Stimulated activated CD4-positive, alpha-beta T cell treated with anti-CD3 and anti-CD28 coated beads, Interleukin-4, amount 100 ng/mL, for 48 hours (primary cell): ENCODE data around the gene SUFU.

ENCODE experiments used
- DNase-seq, 2 donors: peaks; one replicate each; pipeline ENCODE4 v3.0.0-alpha.2; 2020; ENCODE audit warnings: low read depth in 2 of 2

Gene SUFU

DNA sequence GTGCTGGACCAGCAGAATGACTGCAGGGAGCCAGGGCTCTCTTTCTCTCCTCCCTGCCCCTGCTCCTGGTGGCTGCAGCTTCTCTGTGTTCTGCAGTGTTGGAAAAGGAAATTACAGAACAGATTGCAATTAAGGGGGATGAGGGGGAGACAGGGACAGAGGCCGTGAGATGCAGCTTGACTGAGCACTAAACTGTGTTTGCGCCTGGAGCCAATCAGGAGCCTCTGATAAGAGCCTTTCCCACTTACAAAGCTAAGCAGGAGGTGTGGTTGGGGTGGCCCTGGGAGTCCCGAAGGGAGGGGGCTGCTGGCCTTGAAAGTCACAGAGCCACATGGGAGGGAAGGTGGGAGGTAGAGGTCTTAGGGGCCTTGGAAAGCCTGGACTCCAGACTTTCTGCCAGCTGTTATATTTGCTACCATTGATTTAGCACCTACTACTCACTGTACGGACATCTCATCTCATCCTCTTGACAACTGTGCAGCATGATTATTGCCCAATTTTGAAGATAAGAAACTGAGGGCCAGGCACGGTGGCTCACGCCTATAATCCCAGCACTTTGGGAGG lies 167.2 kb downstream of the SUFU start:
- no peak for DNase-seq

DNA sequence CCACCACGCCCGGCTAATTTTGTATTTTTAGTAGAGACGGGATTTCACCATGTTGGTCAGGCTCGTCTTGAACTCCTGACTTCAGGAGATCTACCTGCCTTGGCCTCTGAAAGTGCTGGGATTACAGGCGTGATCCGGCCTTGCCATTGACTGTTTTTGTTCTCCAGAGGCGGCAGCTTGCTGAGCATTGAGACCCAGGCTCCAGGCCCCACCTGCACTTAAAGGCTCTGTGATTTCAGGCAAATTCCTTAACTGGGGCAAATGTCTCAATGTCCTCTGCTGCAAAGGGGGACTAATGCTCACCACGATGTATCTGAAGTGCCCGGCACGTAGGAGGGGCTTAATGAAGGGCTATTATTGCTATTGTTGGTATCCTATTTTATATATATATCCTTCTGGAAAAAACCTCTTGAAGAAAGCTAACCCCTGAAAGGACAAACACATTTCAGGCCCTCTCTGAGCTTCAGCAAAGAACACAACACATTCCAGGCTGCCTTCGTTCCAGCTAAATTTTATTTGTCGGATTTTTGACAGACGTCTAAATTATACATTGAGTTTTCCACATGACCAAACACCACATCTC lies 169.6 kb downstream of the SUFU start:
- no peak for DNase-seq

DNA sequence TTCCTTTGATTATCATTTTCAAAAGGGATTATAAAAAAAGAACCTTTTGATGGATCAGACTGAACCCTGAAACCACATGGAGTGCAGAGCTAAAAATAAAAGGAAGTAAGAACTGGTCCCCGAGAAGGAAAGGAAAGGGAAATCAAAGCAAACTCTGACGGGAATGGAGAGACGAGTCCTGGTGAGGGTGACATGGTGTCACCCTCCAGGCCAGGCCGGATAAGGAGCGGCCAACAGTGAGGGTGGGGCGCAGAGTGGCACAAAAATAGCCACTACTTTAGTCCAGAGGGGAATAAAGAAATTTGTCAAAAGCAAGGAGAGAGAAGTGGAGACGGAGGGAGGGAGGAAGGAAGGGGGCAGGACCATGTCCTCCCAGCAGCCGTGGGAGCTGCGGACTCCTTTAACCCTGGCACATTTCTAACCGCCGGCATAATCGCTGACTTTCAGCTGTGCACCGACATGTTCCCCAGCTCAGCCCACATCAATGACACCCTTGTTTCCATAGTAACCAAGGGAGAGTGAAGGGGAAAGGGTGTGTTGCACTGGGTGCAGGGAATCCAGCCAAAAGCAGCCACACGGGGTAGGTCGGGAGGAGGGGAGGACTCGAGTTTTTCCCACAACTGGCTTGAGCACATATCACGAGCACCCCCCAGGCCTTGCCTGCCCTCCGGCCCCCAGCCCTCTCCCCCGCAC lies 170.2 kb downstream of the SUFU start:
- DNase-seq, result peak; percentile 38 to 57

DNA sequence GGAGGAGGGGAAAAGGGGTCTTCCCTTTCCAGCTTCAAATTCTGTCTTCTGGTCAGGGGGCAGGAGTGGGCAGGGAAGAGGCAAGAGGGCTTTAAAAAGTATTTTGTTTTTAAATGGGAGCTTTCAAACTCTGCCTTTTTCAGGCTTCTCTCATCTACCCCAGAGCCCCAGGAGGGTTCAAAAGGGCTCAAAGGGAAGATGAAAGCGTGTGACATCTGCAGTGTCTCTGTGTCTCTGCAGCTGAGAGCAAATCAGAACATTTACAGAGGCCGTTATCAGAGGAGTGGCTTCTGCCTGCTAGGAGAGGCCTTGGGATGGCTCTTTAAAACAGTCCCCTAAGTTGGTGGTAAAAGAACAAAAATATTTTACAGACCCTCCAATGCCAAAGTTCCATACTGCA lies 170.8 kb downstream of the SUFU start:
- DNase-seq, result no peak

DNA sequence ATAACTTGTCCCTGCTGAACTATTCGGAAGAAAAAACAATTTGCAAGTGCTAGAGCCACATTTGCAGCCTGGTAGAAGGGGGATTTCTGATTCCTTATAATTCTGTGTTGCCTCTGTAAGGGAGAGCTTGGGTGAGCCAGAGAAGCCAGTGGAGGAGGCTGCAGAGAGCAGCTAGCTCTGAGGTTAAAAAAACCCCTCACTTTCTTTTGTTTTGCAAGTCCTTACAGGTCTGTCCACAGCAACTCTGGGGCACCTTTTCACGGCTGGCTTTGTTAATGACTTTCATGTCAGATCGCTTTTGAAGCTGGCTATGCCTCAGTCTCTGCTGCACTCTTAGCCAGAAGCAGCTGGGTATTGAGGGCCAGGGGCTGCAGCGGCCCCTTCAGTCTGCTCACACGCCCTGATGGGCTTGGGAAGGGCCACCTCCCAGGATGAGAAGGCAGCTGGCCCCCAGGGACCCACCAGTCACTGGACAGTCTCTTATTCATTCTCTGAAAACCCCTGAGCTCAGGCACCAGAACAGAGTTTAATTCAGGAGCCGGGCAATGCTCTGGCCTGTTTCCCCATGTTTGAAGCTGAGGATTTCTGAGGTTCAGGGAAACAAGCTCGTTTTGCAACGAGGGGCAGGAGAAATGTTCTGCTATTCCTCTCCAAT lies 171.4 kb downstream of the SUFU start:
- no peak for DNase-seq

DNA sequence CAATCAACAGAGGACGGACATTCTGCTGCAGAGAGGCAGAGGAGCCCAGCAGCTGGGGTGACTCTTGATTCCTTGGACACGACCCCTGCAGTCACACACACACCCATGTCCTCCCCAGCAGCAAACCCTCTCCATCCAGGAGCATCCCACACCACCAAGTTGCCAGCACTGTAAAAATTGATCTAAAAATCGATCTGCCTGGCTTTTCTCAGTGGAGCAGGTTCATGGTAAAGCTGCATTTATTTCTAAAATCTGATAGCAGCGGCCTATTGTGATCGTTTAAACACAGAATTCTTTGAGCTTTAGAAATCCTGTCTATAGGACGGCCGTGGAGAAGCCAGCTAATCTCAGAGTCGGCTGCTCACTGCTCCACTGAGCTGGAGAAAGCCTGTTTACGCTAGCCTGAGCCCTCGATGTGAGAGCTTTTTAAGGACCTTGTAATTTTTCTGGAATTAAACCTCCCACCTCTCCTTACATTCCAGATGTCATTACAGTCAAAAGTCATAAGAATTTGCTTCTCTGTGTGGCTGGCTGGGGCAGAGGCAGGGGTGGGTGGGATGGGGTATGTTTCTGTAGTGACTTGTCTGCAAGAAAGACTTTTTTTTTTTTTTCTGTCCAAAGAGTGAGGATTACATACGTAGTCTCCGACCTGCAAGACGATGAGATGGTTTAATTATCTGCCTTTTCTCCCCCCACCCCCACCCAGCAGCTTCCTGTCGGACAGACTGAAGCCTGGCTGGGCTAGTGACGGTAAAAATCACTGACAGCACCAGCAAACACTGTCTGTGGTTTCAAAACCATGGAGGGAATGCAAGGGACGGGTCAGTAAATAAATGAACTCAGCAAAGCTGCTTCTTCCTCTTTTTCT lies 172.1 kb downstream of the SUFU start:
- DNase-seq, result no peak

DNA sequence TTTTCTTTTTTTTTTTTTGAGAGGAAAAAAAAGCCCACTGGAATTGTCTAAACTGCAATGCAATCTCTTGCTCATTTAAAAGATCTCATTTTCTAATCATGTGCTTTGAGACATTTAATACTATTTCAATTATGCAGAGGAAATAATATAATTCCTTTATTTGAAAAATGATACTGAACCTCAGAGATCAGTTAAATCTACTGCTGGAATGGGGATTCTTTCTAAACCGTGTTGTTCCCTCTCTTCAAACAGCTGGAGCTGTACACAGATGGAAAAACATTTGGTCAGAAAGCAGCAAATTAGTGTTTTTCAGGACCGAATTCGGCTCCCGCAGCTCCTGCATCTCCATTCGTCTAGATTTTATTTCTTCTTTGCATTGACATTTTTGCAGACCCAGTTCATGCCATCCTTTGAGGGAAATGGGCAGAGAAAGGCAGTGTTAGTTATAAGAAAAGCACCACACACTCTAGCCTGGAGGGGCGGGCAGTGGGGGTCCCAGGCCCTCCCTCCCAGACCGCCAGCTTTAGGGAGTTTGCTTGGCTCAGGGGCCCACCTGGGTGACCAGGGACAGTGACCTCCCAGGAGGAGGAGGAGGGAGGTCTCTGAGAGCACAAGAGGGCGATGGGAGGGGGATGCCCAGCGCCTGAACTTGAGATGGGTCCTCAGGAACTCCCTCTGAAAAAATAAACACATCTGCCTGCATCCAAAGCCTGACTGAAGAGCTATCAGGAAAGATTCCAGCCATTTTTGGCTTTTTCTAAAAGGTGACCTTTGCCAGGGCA lies 173.0 kb downstream of the SUFU start:
- no peak for DNase-seq

DNA sequence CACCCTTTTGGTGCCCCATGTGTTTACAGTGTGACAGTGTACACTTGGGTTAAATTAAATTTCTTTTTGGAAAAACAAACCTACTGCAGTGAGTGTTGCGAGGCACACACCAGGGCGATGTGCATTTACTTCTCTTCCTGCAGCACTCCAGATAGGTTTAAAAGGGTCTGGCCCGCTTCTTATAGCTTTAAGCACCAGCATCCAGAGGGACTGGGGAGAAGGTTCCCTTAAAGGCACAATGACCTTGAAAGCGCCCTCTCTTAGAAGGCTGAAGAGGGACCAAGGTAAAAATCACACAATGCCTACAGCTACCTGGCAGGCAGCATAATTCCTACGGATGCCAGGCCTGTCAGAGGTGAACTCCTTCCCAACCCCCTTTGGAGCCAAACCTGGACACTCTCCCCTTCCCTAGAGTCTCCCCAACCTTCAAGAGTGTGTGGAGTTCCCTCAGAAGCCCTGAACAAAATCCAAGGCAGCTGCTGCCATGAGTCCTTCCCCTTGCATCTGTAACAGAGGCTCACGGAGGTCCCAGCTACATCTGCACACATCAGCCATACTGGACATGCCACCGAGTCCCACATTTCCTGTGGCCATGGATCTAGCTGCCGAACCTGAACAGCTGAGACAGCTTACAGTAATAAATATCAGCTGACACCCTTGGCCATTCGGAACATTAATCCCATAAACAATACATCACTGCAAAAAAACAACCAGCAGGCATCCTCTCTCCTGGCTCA lies 173.7 kb downstream of the SUFU start:
- no peak for DNase-seq

DNA sequence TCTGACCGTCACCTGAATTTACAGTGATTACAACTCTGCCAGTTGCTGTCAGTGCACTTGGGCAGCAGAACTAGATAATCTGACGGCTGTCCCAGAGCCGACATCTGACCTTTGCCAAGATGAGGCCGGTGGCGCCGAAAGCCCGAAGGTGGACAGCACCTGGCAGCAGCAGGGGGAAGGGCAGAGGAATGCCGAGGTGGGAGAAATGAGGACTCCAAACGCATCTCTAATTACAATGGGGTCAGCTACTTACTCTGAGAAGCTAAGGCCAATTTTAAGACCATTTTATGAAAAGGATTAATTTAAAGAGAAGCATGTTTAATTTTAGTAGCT lies 174.3 kb downstream of the SUFU start:
- DNase-seq, result no peak

DNA sequence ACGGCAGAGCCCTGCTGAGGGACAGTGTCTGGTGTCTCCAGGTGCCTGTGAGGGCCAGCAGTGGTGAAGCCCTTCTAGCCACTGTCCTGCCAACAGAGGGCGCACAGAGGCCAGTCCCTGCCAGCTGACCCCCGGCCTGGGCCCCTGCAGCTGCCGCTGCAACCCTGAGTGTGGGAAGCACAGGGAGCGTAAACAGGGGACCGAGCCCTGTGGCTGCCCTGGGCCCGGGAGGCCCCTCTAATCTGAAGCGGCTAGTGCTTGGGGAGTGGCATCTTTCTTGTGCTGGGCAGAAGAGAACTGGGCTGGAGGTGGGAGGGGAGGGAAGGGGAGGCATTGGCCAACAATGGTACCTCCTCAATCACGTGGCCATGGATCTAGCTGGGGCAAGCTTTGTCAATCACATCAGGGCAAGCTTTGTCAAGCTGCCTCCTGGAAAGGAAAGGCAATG lies 175.1 kb downstream of the SUFU start:
- DNase-seq, result no peak

DNA sequence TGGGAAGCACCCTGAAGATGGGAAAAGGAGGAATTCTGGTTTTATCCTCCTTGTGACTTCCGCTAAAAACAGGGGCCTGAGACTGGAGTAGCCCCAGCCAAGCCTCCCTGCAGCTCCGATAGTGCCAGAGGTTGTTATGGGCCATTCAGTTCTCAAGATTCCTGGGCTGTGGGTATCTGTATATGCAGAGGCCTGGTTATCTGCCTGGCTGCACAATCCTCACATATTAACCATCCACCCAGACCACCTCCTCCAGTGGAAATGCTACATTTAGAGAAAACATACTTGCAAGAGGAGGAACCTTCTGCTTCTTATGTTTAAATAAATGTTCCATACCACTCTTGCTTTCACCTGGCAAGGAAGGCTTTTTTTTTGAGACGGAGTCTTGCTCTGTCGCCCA lies 175.8 kb downstream of the SUFU start:
- no peak for DNase-seq

DNA sequence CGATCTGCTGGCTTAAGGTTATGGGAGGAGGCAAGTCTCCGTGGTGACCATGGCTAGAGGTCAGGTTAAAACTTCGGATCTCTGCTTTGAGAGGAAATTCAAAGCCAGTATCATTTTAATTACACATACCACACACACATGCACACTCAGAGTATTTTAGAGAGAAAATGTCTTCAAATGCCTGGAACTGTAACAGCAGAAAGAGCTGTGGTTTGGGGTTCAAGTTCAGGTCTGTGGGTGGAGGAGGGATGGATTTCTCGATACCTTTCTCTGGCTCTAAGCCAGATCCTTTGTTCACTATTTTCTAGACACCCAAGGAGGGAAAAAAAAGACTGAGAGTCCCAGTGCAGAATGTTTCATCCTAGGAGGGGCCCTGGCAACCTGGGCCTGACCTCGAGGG lies 177.9 kb downstream of the SUFU start:
- no peak for DNase-seq

DNA sequence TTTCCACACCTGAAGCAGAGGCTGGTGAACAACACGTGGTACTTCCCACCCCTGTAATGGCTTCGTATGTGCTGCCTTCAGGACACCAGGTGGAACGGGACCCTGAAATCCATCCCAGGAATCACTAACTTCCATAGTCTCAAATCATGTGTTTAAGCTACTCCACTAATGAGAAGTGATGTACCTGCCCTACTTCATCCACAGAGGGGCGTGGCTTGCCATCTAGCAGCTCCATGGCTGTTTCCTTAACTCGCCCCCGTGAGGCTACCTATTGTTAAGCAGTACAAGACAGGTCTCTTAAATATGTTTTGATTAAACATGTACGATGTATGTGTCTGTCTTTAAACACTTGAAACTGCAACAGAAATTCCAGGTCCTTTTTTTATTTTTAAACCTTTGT lies 178.6 kb downstream of the SUFU start:
- DNase-seq, result no peak

DNA sequence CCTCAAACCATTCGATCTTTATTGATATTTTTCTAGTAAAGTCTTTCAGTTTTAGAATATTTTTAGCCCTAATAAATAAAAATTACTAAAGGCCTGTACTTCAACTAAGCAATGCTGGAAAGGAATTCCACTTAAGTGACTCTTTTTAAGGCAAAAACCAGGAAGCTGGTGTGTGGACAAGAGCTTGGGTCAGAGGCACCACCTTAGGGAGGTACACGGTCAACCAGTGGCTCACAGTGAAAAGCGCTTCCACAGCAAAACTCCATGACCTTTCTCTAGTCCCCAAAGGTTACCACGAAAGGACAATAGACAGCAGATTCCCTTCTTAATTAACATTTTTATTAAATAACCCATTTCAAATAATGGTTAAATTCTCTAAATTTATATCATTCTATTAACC lies 179.2 kb downstream of the SUFU start:
- DNase-seq, result no peak
